Measurements from ENCODE around the gene PRELID1. TPM values are rescaled to one million over a fixed set of nuclear protein-coding genes. Genes with fewer than 3 reads are reported as not detected.
"Not testable (repeated sequence)": the region's sequence is repeated elsewhere in the genome, so short reads cannot be mapped to it uniquely, and the experiment has no call there.

The PRELID1 gene
- polyA plus RNA-seq, 3 donors from 2014 or later, result 345 to 494 (median 375) TPM

DNA sequence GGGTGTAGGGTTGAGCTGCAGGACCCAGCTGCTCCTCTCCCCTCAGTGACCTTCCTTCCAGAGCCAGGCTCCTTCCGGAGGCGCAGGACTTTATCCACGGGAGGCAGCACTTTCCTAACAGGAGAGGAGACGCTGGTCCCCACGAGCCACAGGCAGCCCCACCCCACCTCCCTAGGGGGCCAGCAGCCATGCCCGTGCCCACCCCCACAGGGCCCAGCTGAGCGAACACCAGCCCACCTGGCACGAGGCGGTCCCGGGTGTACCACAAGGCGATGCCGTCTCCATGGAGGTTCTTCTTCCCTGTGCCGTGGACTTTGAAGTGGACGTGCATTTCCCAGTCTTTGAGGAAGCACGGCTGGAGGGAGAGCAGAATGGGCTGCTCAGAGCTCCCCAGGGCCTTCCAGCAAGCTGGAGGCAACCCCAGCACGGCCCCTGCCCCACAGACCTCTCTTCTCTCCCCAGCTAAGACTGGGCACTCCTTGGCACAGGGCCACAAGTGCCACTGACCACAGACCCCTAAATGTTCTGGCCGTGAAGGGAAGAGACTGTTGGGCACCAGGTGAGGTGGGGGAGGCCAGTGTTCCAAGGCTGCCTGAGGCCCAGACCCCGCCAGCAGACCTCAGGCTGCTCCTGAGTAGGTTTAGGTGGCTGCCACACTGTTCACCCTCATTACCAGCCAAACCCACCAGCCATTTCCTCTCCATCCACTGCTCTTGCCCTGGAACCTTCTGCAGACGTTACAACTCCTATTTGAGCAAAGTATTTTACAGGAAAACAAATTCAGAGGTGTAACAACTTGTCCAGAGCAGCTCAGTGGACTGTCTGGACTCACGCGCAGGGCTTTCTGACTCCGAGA is 34.9 kb downstream of the PRELID1 start:
- Mint-ChIP-seq H3K4me3 (peak overlapping the region; percentile 53 to 80 (median 75)), H3K27me3 (ENCODE audit: low read depth in 3 of 3) (peaks cover 0 to 6% (median 5%) of the 10 kb centered on the region in 3 donors), H3K9me3 (no peaks in the 10 kb centered on the region), H3K36me3 (peaks cover 22 to 56% (median 46%) of the 10 kb centered on the region in 3 donors), H3K27ac (peak overlapping the region; percentile 69 to 89 (median 78)), H3K4me1 (peaks cover 48 to 50% of the 10 kb centered on the region in 2 donors)
- no peak for DNase-seq

DNA sequence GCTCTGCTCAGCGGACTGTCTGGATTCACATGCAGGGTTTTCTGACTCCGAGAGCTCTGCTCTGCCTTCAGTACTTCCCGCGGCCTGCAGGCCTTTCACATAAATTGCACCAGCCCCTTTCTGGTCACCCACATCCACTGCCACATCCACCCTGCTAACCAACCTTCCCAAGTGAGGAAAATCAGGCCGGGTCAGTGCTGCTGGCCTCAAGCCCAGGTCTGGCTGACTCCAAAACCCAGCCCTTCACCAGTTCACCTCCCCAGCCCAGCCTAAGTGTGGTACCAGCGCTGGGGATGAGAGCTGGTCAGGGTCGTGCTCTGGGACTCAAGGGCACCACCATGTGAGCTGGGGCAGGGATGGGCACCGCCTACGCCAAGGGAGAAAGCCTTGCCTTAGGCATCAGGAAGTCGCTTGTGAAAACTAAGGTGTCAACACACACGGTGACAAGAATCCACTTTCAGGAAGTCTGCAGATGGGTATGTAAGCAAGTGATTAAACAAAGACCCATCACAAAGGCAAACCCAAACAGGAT is 35.6 kb downstream of the PRELID1 start:
- H3K4me3 Mint-ChIP-seq, result peak overlapping the region; percentile 53 to 80 (median 75)
- DNase-seq, result peak; percentile 57 to 60 (median 58)
- peaks cover 44 to 47% of the 10 kb centered on the region in 2 donors for H3K4me1 Mint-ChIP-seq
- peak overlapping the region; percentile 69 to 89 (median 78) for H3K27ac Mint-ChIP-seq
- H3K27me3 Mint-ChIP-seq (ENCODE audit: low read depth in 3 of 3), result peaks cover 0 to 6% (median 4%) of the 10 kb centered on the region in 3 donors
- peaks cover 16 to 52% (median 41%) of the 10 kb centered on the region in 3 donors for H3K36me3 Mint-ChIP-seq
- H3K9me3 Mint-ChIP-seq, result no peaks in the 10 kb centered on the region

- Mint-ChIP-seq H3K4me1 (peaks cover 37 to 49% of the 10 kb centered on the region in 2 donors), H3K36me3 (peaks cover 16 to 39% (median 22%) of the 10 kb centered on the region in 3 donors)
- H3K27me3 Mint-ChIP-seq (ENCODE audit: low read depth in 3 of 3); H3K27ac Mint-ChIP-seq; H3K4me3 Mint-ChIP-seq; DNase-seq; H3K9me3 Mint-ChIP-seq: not testable (repeated sequence)
Observed at GRCh38 chr5:177343000-177343399, 39.4 kb downstream of the PRELID1 start.

DNA sequence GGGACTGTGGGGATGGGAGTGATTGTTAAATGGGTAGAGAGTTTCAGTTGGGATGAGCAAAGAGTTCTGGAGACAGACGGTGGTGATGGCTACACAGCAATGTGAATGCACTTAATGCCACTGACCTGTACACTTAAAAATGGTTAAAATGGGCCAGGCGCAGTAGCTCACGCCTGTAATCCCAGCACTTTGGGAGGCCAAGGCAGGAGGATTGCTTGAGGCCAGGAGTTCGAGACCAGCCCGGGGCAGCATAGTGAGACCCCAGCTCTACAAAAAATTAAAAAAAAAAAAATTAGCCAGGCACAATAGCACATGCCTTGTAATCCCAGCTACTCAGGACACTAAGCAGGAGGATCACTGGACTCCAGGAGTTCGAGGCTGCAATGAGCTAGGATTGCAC is 40.2 kb downstream of the PRELID1 start:
- Mint-ChIP-seq H3K4me3 (no peak overlapping the region), H3K36me3 (peaks cover 16 to 37% (median 22%) of the 10 kb centered on the region in 3 donors), H3K4me1 (peaks cover 31 to 42% of the 10 kb centered on the region in 2 donors), H3K9me3 (no peaks in the 10 kb centered on the region), H3K27me3 (ENCODE audit: low read depth in 3 of 3) (peaks cover 0 to 3% (median 0%) of the 10 kb centered on the region in 3 donors), H3K27ac (no peak overlapping the region)
- DNase-seq, result no peak

GRCh38 chr5:177344891-177345290 is 41.3 kb downstream of the PRELID1 start:
- H3K36me3 Mint-ChIP-seq, result peaks cover 13 to 33% (median 16%) of the 10 kb centered on the region in 3 donors
- no peak overlapping the region for H3K27ac Mint-ChIP-seq
- no peaks in the 10 kb centered on the region for H3K9me3 Mint-ChIP-seq
- no peak for DNase-seq
- peaks cover 31 to 42% of the 10 kb centered on the region in 2 donors for H3K4me1 Mint-ChIP-seq
- no peak overlapping the region for H3K4me3 Mint-ChIP-seq
- H3K27me3 Mint-ChIP-seq (ENCODE audit: low read depth in 3 of 3), result peaks cover 0 to 2% (median 0%) of the 10 kb centered on the region in 3 donors

- Mint-ChIP-seq H3K4me1 (peaks cover 45 to 55% of the 10 kb centered on the region in 2 donors), H3K27me3 (ENCODE audit: low read depth in 3 of 3) (peaks cover 1 to 5% (median 1%) of the 10 kb centered on the region in 3 donors), H3K36me3 (peaks cover 7 to 25% (median 12%) of the 10 kb centered on the region in 3 donors), H3K9me3 (no peaks in the 10 kb centered on the region), H3K4me3 (no peak overlapping the region), H3K27ac (peak overlapping the region in 2 of 6 donors; percentile 21 to 62)
- no peak for DNase-seq
Observed at GRCh38 chr5:177346820-177347219, 43.2 kb downstream of the PRELID1 start.

DNA sequence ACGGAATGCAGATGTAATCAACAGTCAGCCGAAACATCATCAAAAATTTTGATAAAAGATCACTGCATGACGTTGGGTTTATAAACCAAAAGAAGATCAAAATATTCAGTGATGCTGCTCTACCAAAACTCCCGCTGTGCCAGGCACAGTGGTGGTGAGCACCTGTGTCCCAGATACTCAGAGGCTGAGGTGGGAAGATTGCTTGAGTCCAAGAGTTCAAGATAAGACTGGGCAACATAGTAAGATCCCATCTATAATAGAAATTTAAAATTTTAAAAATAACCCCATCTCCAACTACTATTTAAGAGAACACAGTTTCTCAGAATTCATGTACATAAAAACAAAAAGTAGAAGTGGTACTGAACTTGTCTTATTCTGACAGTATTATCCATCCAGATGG is 44.1 kb downstream of the PRELID1 start:
- H3K4me3 Mint-ChIP-seq, result no peak overlapping the region
- peaks cover 5 to 25% (median 12%) of the 10 kb centered on the region in 3 donors for H3K36me3 Mint-ChIP-seq
- H3K27ac Mint-ChIP-seq, result peak overlapping the region in 1 of 6 donors; percentile 29
- DNase-seq, result no peak
- H3K4me1 Mint-ChIP-seq, result peaks cover 50 to 59% of the 10 kb centered on the region in 2 donors
- peaks cover 1 to 5% (median 1%) of the 10 kb centered on the region in 3 donors for H3K27me3 Mint-ChIP-seq (ENCODE audit: low read depth in 3 of 3)
- H3K9me3 Mint-ChIP-seq, result no peaks in the 10 kb centered on the region

- Mint-ChIP-seq H3K36me3 (peaks cover 0 to 19% (median 12%) of the 10 kb centered on the region in 3 donors), H3K4me3 (peak overlapping the region; percentile 82 to 100 (median 99)), H3K27me3 (ENCODE audit: low read depth in 3 of 3) (peaks cover 1 to 5% (median 3%) of the 10 kb centered on the region in 3 donors), H3K27ac (peak overlapping the region in 3 of 6 donors; percentile 80 to 89 (median 84)), H3K9me3 (no peaks in the 10 kb centered on the region), H3K4me1 (peaks cover 47 to 52% of the 10 kb centered on the region in 2 donors)
- no peak for DNase-seq
Observed at GRCh38 chr5:177349362-177349647, 45.7 kb downstream of the PRELID1 start.

GRCh38 chr5:177349762-177350161 is 46.2 kb downstream of the PRELID1 start:
- Mint-ChIP-seq H3K27me3 (ENCODE audit: low read depth in 3 of 3) (peaks cover 1 to 5% (median 3%) of the 10 kb centered on the region in 3 donors), H3K36me3 (peaks cover 0 to 19% (median 12%) of the 10 kb centered on the region in 3 donors), H3K4me1 (peaks cover 50 to 52% of the 10 kb centered on the region in 2 donors), H3K4me3 (peak overlapping the region; percentile 82 to 100 (median 99)), H3K9me3 (no peaks in the 10 kb centered on the region), H3K27ac (peak overlapping the region; percentile 63 to 99 (median 86))
- no peak for DNase-seq

- peak overlapping the region; percentile 98 to 100 (median 99) for H3K27ac Mint-ChIP-seq
- DNase-seq, result no peak
- H3K27me3 Mint-ChIP-seq (ENCODE audit: low read depth in 3 of 3), result peaks cover 1 to 5% (median 3%) of the 10 kb centered on the region in 3 donors
- H3K4me3 Mint-ChIP-seq, result peak overlapping the region; percentile 96 to 100 (median 99)
- peaks cover 58 to 62% of the 10 kb centered on the region in 2 donors for H3K4me1 Mint-ChIP-seq
- peaks cover 0 to 19% (median 12%) of the 10 kb centered on the region in 3 donors for H3K36me3 Mint-ChIP-seq
- no peaks in the 10 kb centered on the region for H3K9me3 Mint-ChIP-seq
Observed at GRCh38 chr5:177350776-177351391, 47.3 kb downstream of the PRELID1 start.

DNA sequence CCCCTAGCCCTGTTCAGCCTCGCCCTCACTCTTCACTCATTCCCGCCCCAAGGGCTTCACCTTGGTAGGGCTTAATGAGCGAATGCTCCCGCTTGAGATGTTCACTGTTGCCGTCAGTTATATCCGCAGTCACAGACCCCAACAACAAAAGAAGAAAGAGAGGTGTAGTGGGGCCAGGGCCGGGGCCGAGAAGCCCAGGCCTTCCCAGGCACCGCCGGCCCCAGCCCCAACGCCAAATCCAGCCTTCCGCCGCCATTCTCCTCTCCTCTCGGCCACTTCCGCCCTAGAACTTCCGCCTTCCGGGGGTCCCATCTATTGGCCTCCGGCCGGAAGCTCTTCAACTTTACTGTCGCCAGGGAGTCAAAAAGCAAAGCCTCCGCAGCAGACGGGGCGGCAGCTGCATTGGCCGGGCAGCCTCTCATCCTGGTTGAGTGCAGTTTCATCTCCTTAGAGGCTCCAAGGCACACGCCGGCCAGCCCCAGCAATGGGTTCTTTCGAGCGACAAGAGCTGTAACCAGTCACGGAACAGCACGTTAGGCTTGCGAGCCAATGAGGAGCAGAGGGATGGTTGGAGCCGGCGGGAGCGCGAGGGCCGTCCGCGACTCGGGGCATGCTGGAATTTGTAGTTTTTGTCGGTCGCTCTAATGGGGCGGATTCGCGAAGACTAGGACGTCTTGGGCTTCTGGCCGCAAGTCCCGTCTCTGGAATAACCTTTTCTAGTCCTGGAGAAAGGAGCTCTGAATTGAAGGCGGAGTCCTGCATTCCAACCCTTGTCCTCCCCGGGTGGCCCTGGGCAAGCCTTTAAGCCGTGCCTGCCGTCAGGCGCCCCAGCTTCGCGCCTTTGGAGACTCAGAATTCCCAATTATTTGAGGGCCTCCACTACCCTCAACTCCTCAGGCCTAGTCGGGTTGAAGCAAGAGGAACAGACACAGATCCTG is 48.1 kb downstream of the PRELID1 start, which contains the start of gene LMAN2:
TSS of gene LMAN2 (minus strand) at position 277 of the 938 bp plus-strand sequence. CDS start at position 256, 21 bp downstream.
- Mint-ChIP-seq H3K9me3 (no peaks in the 10 kb centered on the region), H3K27ac (peak within 1 kb of the TSS; percentile 98 to 100 (median 99)), H3K36me3 (peaks cover 0 to 14% (median 8%) of the 10 kb centered on the region in 3 donors), H3K27me3 (ENCODE audit: low read depth in 3 of 3) (peaks cover 1 to 5% (median 3%) of the 10 kb centered on the region in 3 donors), H3K4me1 (peaks cover 62 to 65% of the 10 kb centered on the region in 2 donors), H3K4me3 (peak within 1 kb of the TSS; percentile 96 to 100 (median 99))
- peak; percentile 92 to 94 (median 93) for DNase-seq

DNA sequence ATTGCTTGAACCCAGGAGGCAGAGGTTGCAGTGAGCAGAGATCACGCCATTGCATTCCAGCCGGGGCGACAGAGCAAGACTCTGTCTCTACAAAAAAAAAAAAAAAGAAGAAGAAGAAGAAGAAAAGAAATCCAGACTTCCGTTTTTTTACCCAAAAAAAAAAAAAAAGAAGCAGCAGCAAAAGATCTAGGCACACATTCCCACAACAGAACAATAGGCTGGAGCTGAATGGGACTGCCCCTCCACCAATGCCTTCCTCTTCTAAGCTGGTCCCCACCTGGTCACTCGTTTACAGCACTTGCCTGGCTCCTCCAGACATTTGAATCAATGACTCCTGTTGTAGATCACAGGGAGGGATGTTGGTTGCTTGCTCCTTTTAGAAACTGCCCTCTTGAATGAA is 49.5 kb downstream of the PRELID1 start:
- Mint-ChIP-seq H3K27ac (peak overlapping the region in 1 of 6 donors; percentile 49), H3K27me3 (ENCODE audit: low read depth in 3 of 3) (peaks cover 6 to 15% (median 7%) of the 10 kb centered on the region in 3 donors), H3K4me3 (peak overlapping the region in 3 of 5 donors; percentile 43 to 49 (median 46)), H3K4me1 (peaks cover 63 to 67% of the 10 kb centered on the region in 2 donors), H3K36me3 (peaks cover 0 to 5% (median 3%) of the 10 kb centered on the region in 3 donors), H3K9me3 (no peaks in the 10 kb centered on the region)
- DNase-seq, result no peak
